MCF 10A (cell line): ENCODE measurements around the gene PALD1. TPM values are rescaled to one million over a fixed set of nuclear protein-coding genes. Genes with fewer than 3 reads are reported as not detected.

ENCODE experiments used
- BruUV-seq: library from RNA; stranded (reverse); fragments of 400-500 nt; replicated peaks from 2 replicates; lab custom pipeline; 2021; lab: Mats Ljungman, UMichigan
- CTCF ChIA-PET: fragments of 300-600 bp; sonication (Branson Sonifier 250); formaldehyde crosslinking; extraction: SDS; loops from one replicate; lab custom pipeline; 2021; ENCODE audit warnings: antibody characterized with exemption, inconsistent platforms; lab: Yijun Ruan, JAX
- POLR2A ChIA-PET: fragments of 300-600, 350-650 bp; sonication (Branson Sonifier 250); formaldehyde crosslinking; extraction: SDS; loops from one replicate; lab custom pipeline; 2020; ENCODE audit warnings: antibody characterized with exemption, inconsistent platforms; lab: Yijun Ruan, JAX
- DNase-seq: peaks from one replicate; pipeline ENCODE4 v3.0.0-alpha.2; 2018; ENCODE audit not compliant: unreplicated experiment
- H3K27ac Mint-ChIP-seq: one replicate; pipeline ENCODE4 v1.8.0; 2022; ENCODE audit warnings: mild to moderate bottlenecking, low read depth, mixed read lengths; ENCODE audit not compliant: unreplicated experiment
- H3K27me3 Mint-ChIP-seq: one replicate; pipeline ENCODE4 v1.8.0; 2022; ENCODE audit warnings: mixed read lengths; ENCODE audit not compliant: insufficient read depth, unreplicated experiment
- H3K36me3 Mint-ChIP-seq: one replicate; pipeline ENCODE4 v1.8.0; 2022; ENCODE audit warnings: mild to moderate bottlenecking, moderate library complexity, mixed read lengths; ENCODE audit not compliant: insufficient read depth, unreplicated experiment
- H3K4me1 Mint-ChIP-seq: one replicate; pipeline ENCODE4 v1.8.0; 2022; ENCODE audit warnings: mixed read lengths; ENCODE audit not compliant: insufficient read depth, unreplicated experiment
- H3K4me3 Mint-ChIP-seq: one replicate; pipeline ENCODE4 v1.8.0; 2022; ENCODE audit warnings: mild to moderate bottlenecking, moderate library complexity, mixed read lengths; ENCODE audit not compliant: unreplicated experiment
- H3K9me3 Mint-ChIP-seq: one replicate; pipeline ENCODE4 v1.8.0; 2022; ENCODE audit warnings: mixed read lengths; ENCODE audit not compliant: unreplicated experiment
- intact Hi-C: fragments of 100-400 bp; cut with micrococcal nuclease; formaldehyde crosslinking; loops from 2 replicates; pipeline ENCODE4 v1.14.1; 2022
- total RNA-seq: library from RNA; stranded (reverse); gene quantifications from 2 replicates; pipeline ENCODE4 v1.2.3, GENCODE V29; 2022
- TF ChIP-seq, protein P1 (sequence below): fragments of 200-600 bp; IDR thresholded peaks from one replicate; pipeline ENCODE4 v1.8.0; 2022; ENCODE audit warnings: antibody characterized with exemption, mild to moderate bottlenecking; ENCODE audit not compliant: unreplicated experiment

PALD1 gene
- total RNA-seq, 1 experiment from 2014 or later, result 0.12 TPM

DNA sequence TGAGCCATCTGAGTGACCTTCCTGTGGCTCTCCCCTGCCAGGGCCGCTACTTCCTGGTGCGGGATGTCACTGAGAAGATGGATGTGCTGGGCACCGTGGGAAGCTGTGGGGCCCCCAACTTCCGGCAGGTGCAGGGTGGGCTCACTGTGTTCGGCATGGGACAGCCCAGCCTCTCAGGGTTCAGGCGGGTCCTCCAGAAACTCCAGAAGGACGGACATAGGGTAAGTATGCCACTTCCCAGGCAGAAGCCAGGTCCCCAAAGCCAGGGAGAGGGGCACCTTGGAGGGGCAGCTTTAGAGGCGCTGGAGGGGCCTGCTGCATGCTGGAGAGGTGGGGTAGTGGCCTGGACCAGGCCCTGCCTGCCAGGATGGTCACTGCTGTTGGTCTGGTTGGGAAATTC is 51.3 kb downstream of the PALD1 start:
- H3K4me1 Mint-ChIP-seq, result no peaks in the 10 kb centered on the region
- H3K4me3 Mint-ChIP-seq, result no peak overlapping the region
- H3K27me3 Mint-ChIP-seq, result peaks cover 6% of the 10 kb centered on the region
- no peak overlapping the region for H3K27ac Mint-ChIP-seq
- TF ChIP-seq, protein P1, sequence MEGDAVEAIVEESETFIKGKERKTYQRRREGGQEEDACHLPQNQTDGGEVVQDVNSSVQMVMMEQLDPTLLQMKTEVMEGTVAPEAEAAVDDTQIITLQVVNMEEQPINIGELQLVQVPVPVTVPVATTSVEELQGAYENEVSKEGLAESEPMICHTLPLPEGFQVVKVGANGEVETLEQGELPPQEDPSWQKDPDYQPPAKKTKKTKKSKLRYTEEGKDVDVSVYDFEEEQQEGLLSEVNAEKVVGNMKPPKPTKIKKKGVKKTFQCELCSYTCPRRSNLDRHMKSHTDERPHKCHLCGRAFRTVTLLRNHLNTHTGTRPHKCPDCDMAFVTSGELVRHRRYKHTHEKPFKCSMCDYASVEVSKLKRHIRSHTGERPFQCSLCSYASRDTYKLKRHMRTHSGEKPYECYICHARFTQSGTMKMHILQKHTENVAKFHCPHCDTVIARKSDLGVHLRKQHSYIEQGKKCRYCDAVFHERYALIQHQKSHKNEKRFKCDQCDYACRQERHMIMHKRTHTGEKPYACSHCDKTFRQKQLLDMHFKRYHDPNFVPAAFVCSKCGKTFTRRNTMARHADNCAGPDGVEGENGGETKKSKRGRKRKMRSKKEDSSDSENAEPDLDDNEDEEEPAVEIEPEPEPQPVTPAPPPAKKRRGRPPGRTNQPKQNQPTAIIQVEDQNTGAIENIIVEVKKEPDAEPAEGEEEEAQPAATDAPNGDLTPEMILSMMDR, result no peak
- no peaks in the 10 kb centered on the region for H3K9me3 Mint-ChIP-seq
- no peaks in the 10 kb centered on the region for H3K36me3 Mint-ChIP-seq
- no TSS peak for BruUV-seq
- no peak for DNase-seq
- ChIA-PET CTCF (interaction anchor here (1.2 to 1.4 kb wide), 3 partner anchors 9 to 229 kb away, joined by 3 to 7 read pairs (median 3); no protein-coding TSS in a partner anchor), POLR2A (interaction anchor here (0.7 to 0.9 kb wide), 2 partner anchors 120 to 547 kb away, joined by 3 to 4 read pairs; no protein-coding TSS in a partner anchor)
- intact Hi-C loops, result no loop called here

DNA sequence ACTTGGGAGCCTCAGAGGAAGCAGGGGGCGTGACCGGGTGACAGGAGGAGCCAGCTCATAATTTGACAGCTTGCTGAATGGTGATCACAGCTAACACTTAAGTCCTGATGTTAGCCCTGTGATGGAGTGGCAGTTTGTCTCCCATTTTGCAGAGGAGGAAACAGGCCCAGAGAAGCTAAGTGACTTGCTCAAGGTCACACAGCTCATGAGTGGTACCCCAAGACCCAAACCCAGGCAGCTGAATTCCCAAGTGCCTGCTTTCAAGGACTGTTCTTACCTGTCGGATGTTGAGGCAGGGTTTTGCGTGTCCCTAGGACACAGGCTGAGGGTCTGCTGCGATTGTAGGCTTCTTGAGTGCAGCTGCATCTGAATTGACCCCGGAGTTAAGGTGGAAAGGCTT is 51.7 kb downstream of the PALD1 start:
- Mint-ChIP-seq H3K27me3 (peaks cover 11% of the 10 kb centered on the region), H3K36me3 (no peaks in the 10 kb centered on the region), H3K4me3 (no peak overlapping the region), H3K4me1 (no peaks in the 10 kb centered on the region), H3K9me3 (no peaks in the 10 kb centered on the region), H3K27ac (no peak overlapping the region)
- intact Hi-C loops, result no loop called here
- no peak for DNase-seq
- ChIA-PET POLR2A (interaction anchor here (0.9 kb wide), 1 partner anchor 121 kb away, joined by 4 read pairs; no protein-coding TSS in a partner anchor), CTCF (interaction anchor here (0.8 to 1.2 kb wide), 2 partner anchors 69 to 151 kb away, joined by 3 to 7 read pairs; no protein-coding TSS in a partner anchor)
- no TSS peak for BruUV-seq
- TF ChIP-seq, protein P1, result no peak

DNA sequence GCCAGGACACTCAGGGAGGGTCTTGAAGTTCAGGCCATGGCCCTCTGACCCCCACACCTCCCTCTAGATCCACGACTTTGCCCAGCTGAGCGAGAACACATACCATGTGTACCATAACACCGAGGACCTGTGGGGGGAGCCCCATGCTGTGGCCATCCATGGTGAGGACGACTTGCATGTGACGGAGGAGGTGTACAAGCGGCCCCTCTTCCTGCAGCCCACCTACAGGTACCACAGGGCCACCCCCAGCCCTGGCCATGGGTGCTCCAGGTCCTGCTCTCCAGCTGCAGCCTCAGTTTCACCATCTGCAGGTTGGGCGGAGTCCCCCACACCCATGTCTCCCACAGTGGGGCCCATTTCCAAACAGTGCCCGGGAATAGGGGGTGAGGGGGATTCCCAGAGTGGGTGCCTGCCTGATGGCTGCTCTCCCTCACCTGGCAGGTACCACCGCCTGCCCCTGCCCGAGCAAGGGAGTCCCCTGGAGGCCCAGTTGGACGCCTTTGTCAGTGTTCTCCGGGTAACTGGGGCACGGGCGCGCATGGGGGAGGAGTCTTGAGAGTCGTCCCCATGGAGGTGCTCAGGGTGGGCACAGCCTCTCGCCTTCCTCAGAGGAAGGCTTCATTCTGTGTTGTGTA is 54.1 kb downstream of the PALD1 start:
- POLR2A ChIA-PET, result no interaction called here
- TF ChIP-seq, protein P1, result no peak
- CTCF ChIA-PET, result interaction anchor here (0.5 to 1.5 kb wide), 5 partner anchors 8 to 388 kb away, joined by 3 to 6 read pairs (median 3); no protein-coding TSS in a partner anchor
- intact Hi-C loops, result no loop called here
- Mint-ChIP-seq H3K27ac (no peak overlapping the region), H3K4me3 (no peak overlapping the region), H3K36me3 (no peaks in the 10 kb centered on the region), H3K4me1 (no peaks in the 10 kb centered on the region), H3K27me3 (peaks cover 26% of the 10 kb centered on the region), H3K9me3 (no peaks in the 10 kb centered on the region)
- no TSS peak for BruUV-seq
- no peak for DNase-seq

DNA sequence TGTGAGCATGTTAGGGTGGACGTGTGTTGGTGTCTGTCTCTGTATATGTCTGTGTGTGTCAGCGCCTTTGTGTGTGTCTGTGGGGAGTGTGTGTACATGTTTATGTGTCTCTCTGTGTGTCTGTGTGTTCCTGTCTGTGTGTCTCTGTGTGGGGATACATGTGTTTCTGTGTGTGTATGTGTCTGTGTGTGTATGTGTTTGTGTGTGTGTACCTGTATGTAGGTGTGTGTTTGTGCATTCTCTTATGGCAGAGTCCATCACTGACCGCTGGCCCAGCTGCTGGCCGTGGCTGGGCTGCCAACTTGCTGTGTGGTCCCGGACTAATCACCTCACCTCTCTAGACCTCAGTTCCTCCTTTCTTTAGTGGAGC is 54.6 kb downstream of the PALD1 start:
- intact Hi-C loops, result no loop called here
- ChIA-PET POLR2A (no interaction called here), CTCF (interaction anchor here (0.5 to 1.1 kb wide), 3 partner anchors 13 to 72 kb away, joined by 4 to 9 read pairs (median 5); no protein-coding TSS in a partner anchor)
- Mint-ChIP-seq H3K4me3 (no peak overlapping the region), H3K4me1 (no peaks in the 10 kb centered on the region), H3K27me3 (peaks cover 26% of the 10 kb centered on the region), H3K27ac (no peak overlapping the region), H3K36me3 (no peaks in the 10 kb centered on the region), H3K9me3 (no peaks in the 10 kb centered on the region)
- TF ChIP-seq, protein P1, result no peak
- DNase-seq, result no peak
- no TSS peak for BruUV-seq
